ENCODE measurements around the gene CENPN. TPM values are rescaled to one million over a fixed set of nuclear protein-coding genes. Genes with fewer than 3 reads are reported as not detected.

The CENPN gene
- polyA plus RNA-seq, 1 donor (not counting 4 experiments of a cell fraction or from before 2014, with no cell fraction given), result 29.2 TPM

GRCh38 chr16:81001330-81001729, 5.7 kb upstream of the CENPN start:
- Histone ChIP-seq H3K9me3 (ENCODE audit: control insufficient read depth, low read depth, low read length) (no peaks in the 10 kb centered on the region), H3K4me3 (ENCODE audit: control insufficient read depth in 2 of 3, extremely low read depth in 1 of 3, insufficient read depth in 2 of 3, low read depth in 1 of 3, low read length in 3 of 3) (no peak overlapping the region), H4K20me1 (ENCODE audit: control insufficient read depth, extremely low read depth, insufficient read depth, low read length) (no peaks in the 10 kb centered on the region), H2AFZ (ENCODE audit: control insufficient read depth, low read length) (no peak overlapping the region), H3K27ac (ENCODE audit: control insufficient read depth, insufficient read depth, low read length) (no peak overlapping the region), H3K4me1 (ENCODE audit: control insufficient read depth, extremely low read depth, insufficient read depth, low read length) (peaks cover 18% of the 10 kb centered on the region), H3K9ac (ENCODE audit: control insufficient read depth, extremely low read depth, insufficient read depth, low read length) (no peak overlapping the region), H3K4me2 (ENCODE audit: control insufficient read depth, extremely low read depth, insufficient read depth, low read depth, low read length) (no peak overlapping the region), H3K27me3 (ENCODE audit: control insufficient read depth, extremely low read depth, insufficient read depth, low read length) (no peaks in the 10 kb centered on the region), H3K36me3 (ENCODE audit: control insufficient read depth in 2 of 2, extremely low read depth in 1 of 2, insufficient read depth in 2 of 2, low read length in 2 of 2) (peaks cover 0 to 3% of the 10 kb centered on the region in 2 experiments), H3K79me2 (ENCODE audit: control insufficient read depth, insufficient read depth, low read length) (peaks cover 95% of the 10 kb centered on the region), H3K9me1 (ENCODE audit: control insufficient read depth, extremely low read depth, insufficient read depth, low read length) (peaks cover 3% of the 10 kb centered on the region)
- FAIRE-seq, result no peak
- TF ChIP-seq CTCF (optimal IDR thresholded peaks at IDR 0.05 in 1 of 3, IDR thresholded peaks at IDR 0.05 in 1 of 3, conservative IDR thresholded peaks at IDR 0.05 in 1 of 3; ENCODE audit: extremely low read depth in 1 of 3, insufficient read depth in 2 of 3, low read length in 3 of 3) (no peak), EZH2 (IDR thresholded peaks at IDR 0.05; ENCODE audit: low read length) (no peak)
- dilution Hi-C loops (cut with MboI; ENCODE audit: extremely low pct_ligation_motif_present, low sequenced_read_pairs), result no loop called here
- no peak for DNase-seq (ENCODE audit: low read depth, low spot score)

GRCh38 chr16:81003064-81003463, 4.0 kb upstream of the CENPN start:
- Histone ChIP-seq H3K4me1 (ENCODE audit: control insufficient read depth, extremely low read depth, insufficient read depth, low read length) (peaks cover 18% of the 10 kb centered on the region), H3K79me2 (ENCODE audit: control insufficient read depth, insufficient read depth, low read length) (peaks cover 85% of the 10 kb centered on the region), H3K36me3 (ENCODE audit: control insufficient read depth in 2 of 2, extremely low read depth in 1 of 2, insufficient read depth in 2 of 2, low read length in 2 of 2) (peaks cover 0 to 3% of the 10 kb centered on the region in 2 experiments), H3K27ac (ENCODE audit: control insufficient read depth, insufficient read depth, low read length) (no peak overlapping the region), H3K4me2 (ENCODE audit: control insufficient read depth, extremely low read depth, insufficient read depth, low read depth, low read length) (no peak overlapping the region), H2AFZ (ENCODE audit: control insufficient read depth, low read length) (no peak overlapping the region), H3K27me3 (ENCODE audit: control insufficient read depth, extremely low read depth, insufficient read depth, low read length) (no peaks in the 10 kb centered on the region), H3K9me1 (ENCODE audit: control insufficient read depth, extremely low read depth, insufficient read depth, low read length) (peaks cover 3% of the 10 kb centered on the region), H3K9me3 (ENCODE audit: control insufficient read depth, low read depth, low read length) (no peaks in the 10 kb centered on the region), H3K9ac (ENCODE audit: control insufficient read depth, extremely low read depth, insufficient read depth, low read length) (no peak overlapping the region), H3K4me3 (ENCODE audit: control insufficient read depth in 2 of 3, extremely low read depth in 1 of 3, insufficient read depth in 2 of 3, low read depth in 1 of 3, low read length in 3 of 3) (no peak overlapping the region), H4K20me1 (ENCODE audit: control insufficient read depth, extremely low read depth, insufficient read depth, low read length) (no peaks in the 10 kb centered on the region)
- TF ChIP-seq EZH2 (IDR thresholded peaks at IDR 0.05; ENCODE audit: low read length), result no peak
- TF ChIP-seq CTCF (optimal IDR thresholded peaks at IDR 0.05 in 1 of 3, IDR thresholded peaks at IDR 0.05 in 1 of 3, conservative IDR thresholded peaks at IDR 0.05 in 1 of 3; ENCODE audit: extremely low read depth in 1 of 3, insufficient read depth in 2 of 3, low read length in 3 of 3), result no peak
- FAIRE-seq, result no peak
- DNase-seq (ENCODE audit: low read depth, low spot score), result no peak
- dilution Hi-C loops (cut with MboI; ENCODE audit: extremely low pct_ligation_motif_present, low sequenced_read_pairs), result no loop called here

All from keratinocyte (primary cell).